Adrenal gland (tissue), 12 donors: ENCODE measurements around the gene SPRED2. TPM values are rescaled to one million over a fixed set of nuclear protein-coding genes. Genes with fewer than 3 reads are reported as not detected.

Experiments
- DNase-seq, 7 donors: peaks; one replicate each; pipeline ENCODE4 v3.0.0-alpha.2; 2019 to 2020
- H3K27ac ChIP-seq, 5 donors: fragments of 200-600 bp; sonication (generic) in 4 of 5; 1 replicate in 3 of 5; 2 replicates in 2 of 5; pipeline versions ENCODE4 v1.5.1 to v1.8.0; 2016 to 2020; ENCODE audit warnings: mild to moderate bottlenecking in 1 of 5
- H3K27me3 ChIP-seq: fragments of 200-600 bp; 2 replicates; pipeline ENCODE4 v1.8.0; 2021
- H3K36me3 ChIP-seq, 2 donors: fragments of 200-600 bp; replicated peaks in 1 of 2; 1 replicate in 1 of 2; 2 replicates in 1 of 2; pipeline versions ENCODE4 v1.5.1 to v1.8.0; 2018 to 2022
- H3K4me1 ChIP-seq, 2 donors: fragments of 200-600 bp; replicated peaks in 1 of 2; 1 replicate in 1 of 2; 2 replicates in 1 of 2; pipeline versions ENCODE4 v1.5.1 to v1.8.0; 2018 to 2021
- H3K4me3 ChIP-seq, 4 donors: fragments of 200-600 bp; sonication (generic) in 3 of 4; one replicate each; pipeline ENCODE4 v1.5.1; 2016 to 2018
- H3K9me3 ChIP-seq, 3 donors: fragments of 200-600 bp; sonication (generic) in 1 of 3; replicated peaks in 1 of 3; 1 replicate in 2 of 3; 2 replicates in 1 of 3; pipeline versions ENCODE4 v1.5.1 to v1.8.0; 2016 to 2021
- CTCF ChIP-seq, 6 experiments: fragments of 450-650 bp in 4 of 6; fragments of 200-600 bp in 2 of 6; sonication (generic) in 1 of 6; IDR thresholded peaks; 1 replicate in 5 of 6; 2 replicates in 1 of 6; pipeline versions ENCODE4 v1.5.1 to v1.8.0; 2016 to 2021; ENCODE audit warnings: antibody characterized with exemption in 6 of 6, mild to moderate bottlenecking in 2 of 6, moderate library complexity in 1 of 6
- POLR2A ChIP-seq, 2 donors: fragments of 450-650 bp; IDR thresholded peaks; one replicate each; pipeline ENCODE4 v1.6.1; 2017; ENCODE audit warnings: antibody characterized with exemption in 2 of 2, mild to moderate bottlenecking in 2 of 2, moderate library complexity in 1 of 2
- WGBS, 4 donors: extraction: QIAGEN DNeasy Blood & Tissue Kit in 2 of 4; methylation state at CpG; one replicate each; pipeline versions ENCODE4 v1.1.5 to v1.1.7; 2013 to 2017; 5-methylcytosine and 5-hydroxymethylcytosine counted together
- intact Hi-C, 2 donors: fragments of 100-400 bp; cut with DNase I; formaldehyde crosslinking; loops; one replicate each; pipeline versions ENCODE4 v1.14.1 to v1.15.0; 2022 to 2023
- polyA plus RNA-seq, 3 donors: library from polyadenylated mRNA; stranded (reverse); fragments of 200-250 nt in 2 of 3; fragments of 350-450 nt in 1 of 3; fragmentation: Illumina TruSeq in 1 of 3; extraction: RNeasy Lipid Tissue Mini Kit (QIAGEN cat#74804) in 1 of 3; gene quantifications; one replicate each; pipeline ENCODE4 v1.2.3, GENCODE V29; 2013 to 2014
- total RNA-seq, 9 donors: library from RNA; depleted of rRNA in 4 of 9; stranded (reverse); fragments of >200 nt in 4 of 9; fragments of 120-200 nt in 1 of 9; fragmentation: NEBNext Ultra II Directional in 1 of 9; extraction: Animal tissue kit (Norgen Biotek cat#: 25700) in 1 of 9; gene quantifications; one replicate each; pipeline versions ENCODE4 v1.1.0 to v1.2.4, GENCODE V29; 2013 to 2023
- donor health status: healthy with polysubstance abuse.
- donor health status: Bipolar disorder and iron deficiency.
- donor health status: DM: yes; HTN: yes; CAD: no.
- donor health status: DM: no; HTN: no; CAD: no.
- donor health status: DM: no; HTN: no; CAD: no.
- donor health status: DM: yes; HTN: yes; CAD: no.

The SPRED2 gene
- total and polyA plus RNA-seq, 12 donors, result 5.2 to 28.4 (median 16.0) TPM

- no peak for DNase-seq
- 82 to 88% (median 85%) methylated on average over 3 of the region's 3 CpGs for WGBS, 4 donors
- H3K4me3 ChIP-seq, result no peak overlapping the region
- H3K36me3 ChIP-seq, result peaks cover 0 to 26% of the 10 kb centered on the region in 2 donors
- H3K27ac ChIP-seq, result no peak overlapping the region
- peaks cover 0 to 4% of the 10 kb centered on the region in 2 donors for H3K4me1 ChIP-seq
- H3K9me3 ChIP-seq, result no peaks in the 10 kb centered on the region
- TF ChIP-seq CTCF (IDR thresholded peaks at IDR 0.05), result no peak
- no peak for TF ChIP-seq POLR2A (IDR thresholded peaks at IDR 0.05)
- intact Hi-C loops, result loop anchor here in 1 of 2 donors (10.0 kb wide), 1 partner anchor 173 kb away; the partner anchor contains the start of gene SPRED2
- H3K27me3 ChIP-seq, result no peaks in the 10 kb centered on the region
These were observed 170.7 kb downstream of the SPRED2 start for GRCh38 chr2:65261676-65262075.

Other genes with a start within 250 kb of the SPRED2 start
- 100 to 1,000 TPM in 4 of 9 donors, 10 to 100 TPM in 5; 42.0 to 186 (median 83.9) TPM for gene ACTR2, start 204.8 kb downstream of the SPRED2 start, total RNA-seq
- gene ACTR2, start 204.8 kb downstream of the SPRED2 start, polyA plus RNA-seq, result 100 to 1,000 TPM in 1 of 3 donors, 10 to 100 TPM in 2; 29.9 to 142 (median 37.9) TPM